CD4-positive, alpha-beta T cell treated with Interferon alpha-2 for 1 hour (primary cell): ENCODE results near the gene EIF3A.
"Not testable (repeated sequence)": the region's sequence is repeated elsewhere in the genome, so short reads cannot be mapped to it uniquely, and the experiment has no call there.

Experiments used
- DNase-seq, 2 donors: peaks; one replicate each; pipeline ENCODE4 v3.0.0-alpha.2; 2020 to 2022

EIF3A gene, protein sequence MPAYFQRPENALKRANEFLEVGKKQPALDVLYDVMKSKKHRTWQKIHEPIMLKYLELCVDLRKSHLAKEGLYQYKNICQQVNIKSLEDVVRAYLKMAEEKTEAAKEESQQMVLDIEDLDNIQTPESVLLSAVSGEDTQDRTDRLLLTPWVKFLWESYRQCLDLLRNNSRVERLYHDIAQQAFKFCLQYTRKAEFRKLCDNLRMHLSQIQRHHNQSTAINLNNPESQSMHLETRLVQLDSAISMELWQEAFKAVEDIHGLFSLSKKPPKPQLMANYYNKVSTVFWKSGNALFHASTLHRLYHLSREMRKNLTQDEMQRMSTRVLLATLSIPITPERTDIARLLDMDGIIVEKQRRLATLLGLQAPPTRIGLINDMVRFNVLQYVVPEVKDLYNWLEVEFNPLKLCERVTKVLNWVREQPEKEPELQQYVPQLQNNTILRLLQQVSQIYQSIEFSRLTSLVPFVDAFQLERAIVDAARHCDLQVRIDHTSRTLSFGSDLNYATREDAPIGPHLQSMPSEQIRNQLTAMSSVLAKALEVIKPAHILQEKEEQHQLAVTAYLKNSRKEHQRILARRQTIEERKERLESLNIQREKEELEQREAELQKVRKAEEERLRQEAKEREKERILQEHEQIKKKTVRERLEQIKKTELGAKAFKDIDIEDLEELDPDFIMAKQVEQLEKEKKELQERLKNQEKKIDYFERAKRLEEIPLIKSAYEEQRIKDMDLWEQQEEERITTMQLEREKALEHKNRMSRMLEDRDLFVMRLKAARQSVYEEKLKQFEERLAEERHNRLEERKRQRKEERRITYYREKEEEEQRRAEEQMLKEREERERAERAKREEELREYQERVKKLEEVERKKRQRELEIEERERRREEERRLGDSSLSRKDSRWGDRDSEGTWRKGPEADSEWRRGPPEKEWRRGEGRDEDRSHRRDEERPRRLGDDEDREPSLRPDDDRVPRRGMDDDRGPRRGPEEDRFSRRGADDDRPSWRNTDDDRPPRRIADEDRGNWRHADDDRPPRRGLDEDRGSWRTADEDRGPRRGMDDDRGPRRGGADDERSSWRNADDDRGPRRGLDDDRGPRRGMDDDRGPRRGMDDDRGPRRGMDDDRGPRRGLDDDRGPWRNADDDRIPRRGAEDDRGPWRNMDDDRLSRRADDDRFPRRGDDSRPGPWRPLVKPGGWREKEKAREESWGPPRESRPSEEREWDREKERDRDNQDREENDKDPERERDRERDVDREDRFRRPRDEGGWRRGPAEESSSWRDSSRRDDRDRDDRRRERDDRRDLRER (N-terminal part only)

DNA sequence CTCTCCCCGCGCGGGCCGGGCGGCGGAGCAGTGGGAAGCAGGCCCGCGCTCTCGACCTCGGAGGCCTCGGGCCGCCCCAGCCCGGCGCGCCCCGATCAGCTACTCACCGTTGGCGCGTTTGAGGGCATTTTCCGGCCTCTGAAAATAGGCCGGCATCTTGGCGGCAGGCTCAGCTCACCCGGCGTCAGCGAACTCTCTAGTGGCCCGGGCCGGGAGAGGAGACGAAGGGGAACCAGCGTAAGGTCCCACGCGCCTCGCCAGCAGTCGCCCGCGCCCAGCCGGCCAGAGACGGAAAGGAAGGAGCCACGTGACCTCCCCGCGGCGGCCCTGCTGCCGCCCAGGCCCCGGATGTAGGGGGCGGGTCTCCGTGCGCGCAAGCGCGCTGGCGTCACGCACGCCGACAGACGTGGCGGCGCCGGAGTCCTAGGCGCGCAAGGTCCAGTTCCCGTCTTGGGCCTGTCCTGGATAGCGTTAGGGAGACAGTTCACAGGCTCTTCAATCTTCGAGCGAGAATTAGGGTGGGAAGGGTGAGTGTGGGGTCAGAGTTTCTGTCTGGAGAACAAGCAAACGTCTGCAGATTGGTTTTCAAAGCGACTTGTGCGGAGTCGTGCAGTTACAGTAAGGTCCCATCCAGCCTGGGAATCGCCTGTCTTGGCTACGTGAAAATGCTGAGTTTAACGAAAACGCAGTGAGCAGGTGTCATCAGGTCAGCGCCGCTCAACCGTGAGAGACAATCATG lies at the start of gene EIF3A:
TSS of gene EIF3A (minus strand) at position 297 of the 739 bp plus-strand sequence. CDS start at position 156, 141 bp downstream.
- DNase-seq: peak; percentile 91 to 93

DNA sequence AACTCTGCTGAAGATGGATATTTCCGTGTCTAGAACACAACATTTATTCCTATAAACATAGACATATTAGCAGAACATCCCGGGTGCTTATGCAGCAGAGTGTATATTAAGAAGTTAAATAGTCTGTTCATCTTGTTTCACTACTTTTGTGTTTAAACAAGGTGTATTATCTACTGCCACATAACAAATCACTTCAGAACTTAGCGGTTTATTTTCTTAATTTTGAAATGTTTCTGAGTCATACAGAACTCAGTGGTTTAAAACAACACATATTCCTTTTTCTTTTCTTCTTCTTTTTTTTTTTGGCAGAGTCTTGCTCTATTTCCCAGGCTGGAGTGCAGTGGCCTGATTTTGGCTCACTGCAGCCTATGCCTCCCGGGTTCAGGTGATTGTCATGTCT lies 49.1 kb upstream of the EIF3A start:
- no peak for DNase-seq

DNA sequence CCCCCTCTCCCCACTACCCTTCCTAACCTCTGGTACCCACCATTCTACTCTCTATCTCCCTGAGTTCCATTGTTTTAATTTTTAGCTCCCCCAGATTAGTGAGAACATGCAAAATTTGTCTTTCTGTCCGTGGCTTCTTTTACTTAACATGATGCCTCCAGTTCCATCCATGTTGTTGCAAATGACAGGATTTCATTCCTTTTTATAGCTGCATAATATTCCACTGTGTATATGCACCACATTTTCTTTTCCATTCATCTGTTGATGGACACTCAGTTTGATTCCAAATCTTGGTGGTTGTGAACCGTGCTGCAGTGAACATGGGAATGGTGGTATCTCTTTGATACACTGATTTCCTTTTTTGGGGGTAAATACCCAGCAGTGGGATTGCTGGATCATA lies 45.3 kb upstream of the EIF3A start:
- no peak for DNase-seq

DNA sequence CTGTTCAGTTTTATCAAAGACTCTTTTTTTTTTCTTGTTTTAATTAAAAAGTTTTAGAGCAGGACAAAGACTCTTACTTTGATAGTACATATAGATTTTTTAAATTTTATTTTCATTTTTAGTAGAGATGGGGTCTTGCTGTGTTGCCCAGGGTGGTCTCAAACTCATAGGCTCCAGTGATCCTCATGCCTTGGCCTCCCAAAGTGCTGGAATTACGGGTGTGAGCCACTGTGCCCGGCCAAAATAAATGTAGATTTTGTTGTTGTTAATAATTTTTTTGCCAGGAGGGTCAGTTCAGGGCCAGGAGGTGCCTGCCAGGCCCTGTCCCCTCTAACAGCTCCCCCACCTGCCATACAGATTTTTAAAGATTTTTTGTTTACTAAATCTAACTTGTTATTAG lies 40.3 kb upstream of the EIF3A start:
- no peak for DNase-seq

DNA sequence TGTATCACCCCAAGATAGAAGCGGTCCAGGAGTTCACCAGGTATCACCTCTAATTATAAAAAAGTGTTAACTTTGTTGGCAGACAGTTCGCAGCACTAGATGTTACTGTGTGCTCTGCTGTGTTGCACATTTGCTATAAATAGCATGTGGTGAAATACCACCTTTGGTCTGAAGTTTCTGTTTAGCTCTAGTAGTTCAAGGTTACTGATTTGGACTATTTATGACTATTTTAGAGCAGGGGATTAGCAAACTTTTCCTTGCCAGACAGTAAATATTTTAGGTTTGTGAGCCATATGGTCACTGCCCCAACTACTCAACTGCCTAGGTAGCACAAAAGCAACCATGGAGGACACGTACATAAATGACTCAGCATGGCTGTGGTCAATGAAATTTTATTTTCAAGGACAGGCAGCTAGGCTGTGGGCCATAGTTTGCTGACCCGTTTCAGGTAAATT lies 39.8 kb upstream of the EIF3A start:
- DNase-seq: peak in 1 of 2 donors; percentile 56

DNA sequence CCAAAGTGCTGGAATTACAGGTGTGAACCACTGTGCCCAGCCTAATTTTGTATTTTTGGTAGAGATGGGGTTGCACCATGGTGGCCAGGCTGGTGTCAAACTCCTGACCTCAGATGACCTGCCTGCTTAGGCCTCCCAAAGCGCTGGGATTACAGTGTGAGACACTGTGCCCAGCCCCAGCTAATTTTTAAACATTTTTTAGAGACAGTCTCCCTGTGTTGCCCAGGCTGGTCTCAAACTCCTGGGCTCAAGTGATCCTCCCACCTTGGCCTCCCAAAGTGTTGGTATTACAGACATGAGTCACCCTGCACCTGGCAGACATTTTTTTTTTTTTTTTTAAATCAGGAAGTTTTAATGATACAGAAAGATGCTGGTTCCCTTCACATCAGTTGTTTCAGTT lies 38.8 kb upstream of the EIF3A start:
- no peak for DNase-seq

DNA sequence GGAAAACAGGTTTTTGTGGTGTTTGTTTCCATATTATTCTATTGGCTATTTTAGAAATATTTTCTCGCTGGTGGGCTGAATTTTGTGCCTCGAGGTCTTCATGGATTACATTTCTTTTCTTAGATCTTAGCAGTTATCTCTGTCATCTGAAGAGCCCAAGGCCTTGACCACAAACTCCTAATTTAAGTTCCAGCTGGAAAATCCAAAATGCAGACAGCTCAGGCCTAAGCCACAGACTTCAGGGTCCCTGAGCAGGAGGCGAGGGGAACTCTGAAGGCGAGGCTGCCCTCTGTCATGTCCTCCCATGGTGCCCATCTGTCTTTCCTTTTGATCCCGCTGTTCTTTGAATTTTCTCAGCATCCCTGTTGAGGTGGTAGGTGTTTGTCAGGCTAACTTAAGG lies 37.6 kb upstream of the EIF3A start:
- DNase-seq: no peak

DNA sequence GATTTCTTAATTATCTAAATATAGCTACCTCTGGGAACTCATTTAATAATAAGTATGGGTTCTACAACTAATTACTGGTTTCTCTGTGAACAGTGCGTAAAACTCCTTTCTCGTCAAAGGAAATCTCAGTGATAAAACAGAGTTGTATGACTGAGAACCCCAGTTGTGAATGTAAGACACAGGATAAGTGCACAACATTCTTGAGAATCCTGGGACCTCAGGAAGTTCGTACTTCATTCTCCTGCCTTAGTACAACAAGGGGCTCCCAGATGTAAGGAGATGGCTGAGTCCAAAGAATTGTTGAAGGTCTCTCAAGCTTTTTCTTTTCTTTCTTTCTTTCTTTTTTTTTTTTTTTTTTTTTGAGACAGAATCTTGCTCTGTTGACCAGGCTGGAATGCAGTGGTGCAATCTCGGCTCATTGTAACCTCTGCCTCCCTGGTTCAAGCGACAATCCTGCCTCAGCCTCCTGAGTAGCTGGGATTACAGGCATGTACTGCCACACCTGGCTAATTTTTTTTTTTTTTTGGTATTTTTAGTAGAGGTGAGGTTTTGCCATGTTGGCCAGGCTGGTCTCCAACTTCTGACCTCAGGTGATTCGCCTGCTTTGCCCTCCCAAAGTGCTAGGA lies 35.8 kb upstream of the EIF3A start:
- no peak for DNase-seq

DNA sequence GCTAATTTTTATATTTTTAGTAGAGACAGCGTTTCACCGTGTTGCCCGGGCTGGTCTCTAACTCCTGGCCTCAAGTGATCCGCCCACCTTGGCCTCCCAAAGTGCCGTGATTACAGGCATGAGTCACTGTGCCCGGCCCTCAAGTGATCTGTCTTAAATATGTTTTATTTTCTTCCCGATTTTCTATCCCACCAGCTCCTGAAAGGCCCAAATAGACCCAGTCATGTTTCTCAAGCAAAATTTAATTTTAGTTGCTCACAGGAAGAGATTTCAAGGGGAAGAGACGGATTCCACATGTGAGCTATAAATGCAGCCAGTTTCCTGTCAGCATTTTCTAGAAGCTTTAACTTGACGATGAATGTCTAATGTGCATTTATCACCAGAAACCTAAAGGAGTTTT lies 35.3 kb upstream of the EIF3A start:
- no peak for DNase-seq

DNA sequence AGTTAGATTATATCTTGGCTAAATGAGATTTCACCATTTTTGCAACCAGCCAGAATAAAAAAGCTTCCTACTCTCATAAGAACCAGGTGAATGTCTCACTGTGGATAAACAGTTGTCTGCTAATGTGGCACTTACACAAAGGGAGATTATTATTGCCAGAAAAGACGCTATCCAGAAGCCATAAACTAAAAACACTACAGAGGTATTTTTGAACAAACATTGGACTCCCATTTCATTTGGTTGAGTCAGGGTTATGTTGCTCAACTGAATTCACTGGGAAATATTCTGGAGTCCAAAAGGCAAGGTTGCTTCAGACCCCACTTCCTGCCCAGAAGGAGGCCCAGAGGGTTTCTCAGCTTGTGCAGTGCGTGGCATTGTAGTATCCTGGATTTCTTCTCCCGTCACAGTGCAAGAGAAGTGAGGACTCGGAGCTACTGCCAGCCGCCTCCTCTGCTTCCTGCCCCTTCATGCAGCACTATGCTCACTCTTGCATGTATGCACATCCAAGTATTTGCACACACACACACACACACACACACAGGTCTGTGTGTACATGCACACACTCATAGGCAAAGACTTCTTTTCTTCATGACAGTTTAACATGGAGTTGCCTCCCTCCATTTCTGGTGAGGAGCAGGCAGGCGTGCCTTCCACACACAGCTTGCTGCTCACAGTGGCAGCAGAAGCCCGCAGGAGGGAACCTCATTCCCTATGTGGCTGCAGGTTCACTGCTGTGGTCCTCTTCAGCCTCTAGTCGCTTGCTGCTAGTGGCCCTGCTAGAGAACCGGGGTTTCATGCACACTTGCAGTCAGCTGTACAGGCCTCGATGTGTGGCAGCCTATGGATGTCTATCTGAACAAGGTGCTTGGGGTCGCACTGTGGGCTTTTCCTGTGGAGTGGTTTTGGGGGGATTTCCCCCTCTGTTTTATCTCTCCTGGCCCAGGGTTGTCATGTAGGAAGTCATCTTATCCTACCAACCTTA lies 33.4 kb upstream of the EIF3A start:
- no peak for DNase-seq

DNA sequence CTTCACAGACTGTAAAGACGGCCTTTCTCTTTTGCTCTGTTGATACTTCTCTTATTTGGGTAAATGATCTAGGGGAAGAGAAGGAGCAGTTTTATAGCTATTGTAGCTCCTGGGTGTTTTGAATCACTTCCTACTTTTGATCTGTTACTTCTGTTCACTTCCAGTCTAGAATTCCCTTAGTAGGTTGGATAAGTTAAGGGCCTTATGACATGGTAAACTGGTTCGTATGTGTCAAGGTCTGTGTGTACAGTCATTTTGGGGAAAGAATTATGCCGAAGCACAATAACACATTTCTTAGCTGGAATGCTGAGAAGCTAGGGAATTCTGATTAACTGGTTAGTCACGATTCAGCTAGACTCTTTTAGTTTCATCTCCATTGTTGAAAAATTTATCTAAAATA lies 31.4 kb upstream of the EIF3A start:
- DNase-seq: no peak

DNA sequence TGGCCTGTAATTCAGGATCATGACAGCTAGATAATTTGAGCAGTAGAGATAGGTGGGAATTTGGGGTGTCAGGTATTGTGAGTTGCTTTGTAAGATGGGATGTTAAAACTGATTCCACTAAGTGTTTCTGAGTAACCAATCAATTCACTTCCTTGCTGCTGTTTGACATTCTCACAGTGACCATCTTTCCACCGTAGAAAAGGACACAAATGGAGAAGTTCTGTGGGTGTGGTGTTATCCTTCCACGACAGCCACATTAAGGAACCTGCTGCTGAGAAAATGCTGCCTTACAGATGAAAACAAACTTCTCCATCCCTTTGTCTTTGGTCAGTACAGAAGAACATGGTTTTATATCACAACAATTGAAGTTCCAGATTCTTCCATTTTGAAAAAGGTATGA lies 27.2 kb upstream of the EIF3A start:
- not testable (repeated sequence) for DNase-seq

DNA sequence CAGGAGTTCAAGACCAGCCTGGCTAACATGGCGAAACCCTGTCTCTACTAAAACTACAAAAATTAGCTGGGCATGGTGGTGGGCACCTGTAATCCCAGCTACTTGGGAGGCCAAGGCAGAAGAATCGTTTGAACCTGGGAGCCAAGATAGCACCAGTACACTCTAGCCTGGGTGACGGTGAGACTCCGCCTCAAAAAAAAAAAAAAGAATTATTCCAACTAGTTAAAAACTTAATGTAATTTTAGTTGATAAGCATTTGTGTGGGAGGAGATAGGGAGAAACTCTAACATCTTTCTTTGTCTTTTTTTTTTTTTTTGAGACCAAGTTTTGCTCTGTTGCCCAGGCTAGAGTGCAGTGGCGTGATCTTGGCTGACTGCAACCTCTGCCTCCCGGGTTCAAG lies 26.5 kb upstream of the EIF3A start:
- not testable (repeated sequence) for DNase-seq

DNA sequence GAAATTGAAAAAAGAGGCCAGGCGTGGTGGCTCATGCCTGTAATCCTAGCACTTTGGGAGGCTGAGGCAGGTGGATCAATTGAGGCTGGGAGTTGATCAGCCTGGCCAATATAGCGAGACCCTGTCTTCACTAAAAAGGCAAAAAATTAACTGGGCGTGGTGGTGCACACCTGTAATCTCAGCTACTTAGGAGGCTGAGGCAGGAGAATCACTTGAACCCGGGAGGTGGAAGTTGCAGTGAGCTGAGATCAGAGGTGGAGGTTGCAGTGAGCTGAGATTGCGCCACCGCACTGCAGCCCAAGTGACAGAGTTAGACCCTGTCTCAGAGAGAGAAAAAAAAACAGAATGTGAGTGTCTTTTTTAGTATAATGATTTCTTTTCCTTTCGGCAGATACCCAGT lies 25.3 kb upstream of the EIF3A start:
- not testable (repeated sequence) for DNase-seq

DNA sequence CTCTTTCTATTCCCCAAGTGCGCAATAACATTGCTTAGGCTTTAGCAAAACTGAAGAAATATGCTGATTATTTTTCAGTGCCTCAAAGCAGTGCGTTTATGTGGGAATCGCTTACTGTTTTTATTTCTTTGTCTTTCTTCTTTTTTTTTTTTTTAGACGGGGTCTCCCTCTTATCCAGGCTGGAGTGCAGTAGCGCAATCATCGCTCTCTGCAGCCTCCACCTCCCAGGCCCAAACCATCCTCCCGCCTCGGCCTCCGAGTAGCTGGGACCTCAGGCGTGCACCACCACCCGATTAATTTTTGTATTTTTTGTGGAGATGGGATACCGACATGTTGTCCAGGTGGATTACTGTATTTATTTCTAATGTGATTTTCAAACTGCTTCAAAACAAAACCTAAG lies 24.5 kb upstream of the EIF3A start:
- DNase-seq: no peak

DNA sequence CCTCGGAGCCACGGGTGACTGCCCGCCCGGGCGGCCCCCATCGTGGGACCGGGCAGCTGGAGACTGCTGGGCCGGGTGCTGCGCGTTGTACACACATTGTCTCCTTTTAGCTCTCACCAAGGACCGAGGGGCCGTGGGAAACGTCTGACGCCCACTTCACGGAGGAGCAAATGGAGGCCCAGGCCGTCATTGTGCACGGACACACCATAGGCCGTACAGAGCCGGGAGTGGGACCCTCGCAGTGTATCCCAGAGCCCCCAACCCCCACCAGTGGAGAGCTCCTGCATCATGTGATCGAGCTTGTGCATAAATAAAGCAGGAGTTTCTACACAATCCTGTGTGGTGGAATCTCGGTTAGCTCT lies 24.0 kb upstream of the EIF3A start:
- no peak for DNase-seq

DNA sequence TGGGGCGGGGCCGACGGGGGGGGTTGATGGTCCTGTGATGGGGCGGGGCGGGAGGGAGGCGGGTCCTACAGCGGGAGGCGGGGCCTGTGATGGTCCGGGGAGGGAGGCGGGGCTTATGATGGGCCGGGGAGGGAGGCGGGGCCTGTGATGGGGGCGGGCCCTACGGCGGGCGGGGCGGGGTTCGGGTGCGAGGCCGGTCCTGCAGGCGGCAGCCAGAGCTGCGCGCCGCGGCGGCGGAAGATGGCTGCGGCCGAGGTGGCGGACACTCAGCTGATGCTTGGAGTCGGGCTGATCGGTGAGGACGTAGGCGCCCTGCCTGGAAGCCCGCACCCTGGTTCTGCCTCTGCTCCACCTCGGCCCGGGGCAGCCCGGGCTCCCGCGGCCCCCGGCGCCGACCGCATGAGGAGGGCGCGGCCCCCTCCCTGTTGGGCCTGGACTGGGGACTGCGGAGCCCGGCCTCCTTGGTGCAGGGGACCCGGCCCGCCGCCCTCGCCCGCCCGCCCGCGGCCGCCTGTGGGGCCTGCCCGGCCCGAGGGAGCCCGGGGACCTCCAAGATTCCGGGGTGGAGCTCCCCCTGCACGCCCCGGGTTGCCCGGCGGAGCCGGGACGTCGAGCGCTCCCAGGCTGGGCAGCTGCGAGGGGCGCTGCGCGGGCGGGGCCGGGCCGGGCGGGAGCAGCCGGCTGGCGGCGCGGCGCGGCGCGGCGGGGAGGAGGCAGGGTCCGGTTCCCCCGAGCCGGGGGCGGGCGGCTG lies 23.5 kb upstream of the EIF3A start, which contains the start of gene DENND10:
TSS of gene DENND10 (plus strand) at position 211 of the 751 bp plus-strand sequence. CDS start at position 241, 30 bp downstream.
- DNase-seq: peak; percentile 77 to 83

DNA sequence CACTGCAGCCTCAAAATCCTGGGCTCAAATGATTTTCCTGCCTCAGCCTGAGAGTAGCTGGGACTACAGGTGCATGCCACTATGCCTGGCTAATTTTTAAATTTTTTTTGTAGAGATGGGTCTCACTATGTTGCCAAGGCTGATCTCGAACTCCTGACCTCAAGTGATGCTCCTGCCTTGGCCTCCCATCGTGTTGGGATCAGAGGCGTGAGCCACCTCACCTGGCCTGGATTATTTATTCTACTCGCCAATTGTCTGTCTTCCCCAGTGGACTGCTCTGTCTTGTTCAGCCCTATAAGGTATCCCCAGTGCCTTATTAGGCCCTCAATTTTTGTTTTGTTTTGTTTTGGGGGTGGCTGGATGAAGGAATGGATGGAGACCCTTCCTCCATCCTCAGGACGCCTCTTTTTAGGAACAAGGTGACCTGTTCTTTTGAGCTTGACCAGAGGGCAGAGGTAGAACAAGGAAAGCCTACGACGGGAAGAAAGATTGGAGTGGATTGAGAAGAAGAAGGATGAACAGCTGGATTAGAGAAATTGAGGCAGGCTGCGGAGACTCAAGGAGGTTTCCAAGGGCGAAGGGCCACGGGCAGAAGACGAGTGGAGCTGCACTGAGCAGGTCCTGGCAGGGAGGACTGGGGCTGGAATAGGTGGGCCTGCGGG lies 22.8 kb upstream of the EIF3A start:
- DNase-seq: no peak
